GM18951 (cell line): ENCODE measurements around the gene VAX1.

Source experiments
- POLR2A ChIP-seq: IDR thresholded peaks from 4 replicates; pipeline ENCODE4 v1.6.1; 2011; ENCODE audit warnings: mild to moderate bottlenecking; ENCODE audit not compliant: insufficient read length, insufficient read depth; ENCODE audit errors: extremely low read depth
- in situ Hi-C: fragments of 300-500 bp; cut with MboI; formaldehyde crosslinking; loops from one replicate; pipeline ENCODE4 v1.12.0; 2022; ENCODE audit warnings: low sequenced_read_pairs, mixed read lengths, inconsistent platforms; ENCODE audit not compliant: unreplicated experiment

The VAX1 gene

GRCh38 chr10:117160567-117160966 lies 22.5 kb upstream of the VAX1 start:
- in situ Hi-C loops = no loop called here
- TF ChIP-seq POLR2A = no peak

- no peak for TF ChIP-seq POLR2A
- in situ Hi-C loops = no loop called here
Observed at GRCh38 chr10:117159390-117159789, 21.3 kb upstream of the VAX1 start.

- in situ Hi-C loops = no loop called here
- TF ChIP-seq POLR2A = no peak
Observed at GRCh38 chr10:117158297-117158696, 20.2 kb upstream of the VAX1 start.

- in situ Hi-C loops = no loop called here
- TF ChIP-seq POLR2A = no peak
Observed at GRCh38 chr10:117152668-117153067, 14.6 kb upstream of the VAX1 start.

GRCh38 chr10:117148284-117148683 lies 10.2 kb upstream of the VAX1 start:
- no peak for TF ChIP-seq POLR2A
- in situ Hi-C loops = no loop called here

GRCh38 chr10:117145019-117145418 lies 6.9 kb upstream of the VAX1 start:
- in situ Hi-C loops = no loop called here

GRCh38 chr10:117143103-117143823 lies 5.2 kb upstream of the VAX1 start:
- in situ Hi-C loops = no loop called here
- no peak for TF ChIP-seq POLR2A

More at GRCh38 chr10:117145019-117145418, 6.9 kb upstream of the VAX1 start:
- no peak for TF ChIP-seq POLR2A

- in situ Hi-C loops = no loop called here
- TF ChIP-seq POLR2A = no peak
Observed at GRCh38 chr10:117140525-117140902, 2.4 kb upstream of the VAX1 start.

GRCh38 chr10:117139581-117140524 lies 1.8 kb upstream of the VAX1 start:
- in situ Hi-C loops = no loop called here
- TF ChIP-seq POLR2A = no peak

- no peak for TF ChIP-seq POLR2A
- in situ Hi-C loops = no loop called here
Observed at GRCh38 chr10:117138838-117139580, 939 bp upstream of the VAX1 start.

- in situ Hi-C loops = no loop called here
- no peak for TF ChIP-seq POLR2A
Observed at GRCh38 chr10:117137031-117137910, 799 bp downstream of the VAX1 start.

- TF ChIP-seq POLR2A = no peak
Observed at GRCh38 chr10:117136391-117136975, 1.6 kb downstream of the VAX1 start.

More at GRCh38 chr10:117136391-117136975, 1.6 kb downstream of the VAX1 start:
- in situ Hi-C loops = no loop called here
